ENCODE measurements around the gene PRRC2B.

The PRRC2B gene

GRCh38 chr9:131411719-131412681 is 18.1 kb downstream of the PRRC2B start:
- DNase-seq = no peak

- no peak for DNase-seq
These were observed 22.6 kb downstream of the PRRC2B start for GRCh38 chr9:131416509-131416908.

GRCh38 chr9:131417264-131418142 is 23.6 kb downstream of the PRRC2B start:
- DNase-seq = no peak

- no peak for DNase-seq
These were observed 24.5 kb downstream of the PRRC2B start for GRCh38 chr9:131418143-131419025.

GRCh38 chr9:131419026-131419614 is 25.2 kb downstream of the PRRC2B start:
- DNase-seq = no peak

- no peak for DNase-seq
These were observed 25.8 kb downstream of the PRRC2B start for GRCh38 chr9:131419716-131420115.

- DNase-seq = no peak
These were observed 27.2 kb downstream of the PRRC2B start for GRCh38 chr9:131420980-131421624.

- DNase-seq = no peak
These were observed 27.8 kb downstream of the PRRC2B start for GRCh38 chr9:131421691-131422090.

- DNase-seq = no peak
These were observed 28.4 kb downstream of the PRRC2B start for GRCh38 chr9:131422241-131422792.

- no peak for DNase-seq
These were observed 29.3 kb downstream of the PRRC2B start for GRCh38 chr9:131423171-131423581.

- no peak for DNase-seq
These were observed 32.7 kb downstream of the PRRC2B start for GRCh38 chr9:131426545-131426944.

- DNase-seq = no peak
These were observed 35.5 kb downstream of the PRRC2B start for GRCh38 chr9:131429121-131430012.

GRCh38 chr9:131432050-131432449 is 38.2 kb downstream of the PRRC2B start:
- no peak for DNase-seq

- DNase-seq = no peak
These were observed 38.9 kb downstream of the PRRC2B start for GRCh38 chr9:131432597-131433301.

GRCh38 chr9:131433302-131433854 is 39.5 kb downstream of the PRRC2B start:
- DNase-seq = no peak

- no peak for DNase-seq
These were observed 40.8 kb downstream of the PRRC2B start for GRCh38 chr9:131434673-131435072.

GRCh38 chr9:131436376-131436775 is 42.5 kb downstream of the PRRC2B start:
- DNase-seq = no peak

GRCh38 chr9:131436865-131437271 is 43.0 kb downstream of the PRRC2B start:
- no peak for DNase-seq

GRCh38 chr9:131438190-131438589 is 44.3 kb downstream of the PRRC2B start:
- DNase-seq = no peak

All from NCI-H2107 (cell line).